GM18511 (cell line): ENCODE measurements around the gene TPGS1.

Experiments used
- ATAC-seq: cut with Tn5 transposase; IDR thresholded peaks from one replicate; pipeline ENCODE4 v1.9.1; 2021; ENCODE audit warnings: mild to moderate bottlenecking, moderate library complexity; ENCODE audit not compliant: unreplicated experiment

The TPGS1 gene

DNA sequence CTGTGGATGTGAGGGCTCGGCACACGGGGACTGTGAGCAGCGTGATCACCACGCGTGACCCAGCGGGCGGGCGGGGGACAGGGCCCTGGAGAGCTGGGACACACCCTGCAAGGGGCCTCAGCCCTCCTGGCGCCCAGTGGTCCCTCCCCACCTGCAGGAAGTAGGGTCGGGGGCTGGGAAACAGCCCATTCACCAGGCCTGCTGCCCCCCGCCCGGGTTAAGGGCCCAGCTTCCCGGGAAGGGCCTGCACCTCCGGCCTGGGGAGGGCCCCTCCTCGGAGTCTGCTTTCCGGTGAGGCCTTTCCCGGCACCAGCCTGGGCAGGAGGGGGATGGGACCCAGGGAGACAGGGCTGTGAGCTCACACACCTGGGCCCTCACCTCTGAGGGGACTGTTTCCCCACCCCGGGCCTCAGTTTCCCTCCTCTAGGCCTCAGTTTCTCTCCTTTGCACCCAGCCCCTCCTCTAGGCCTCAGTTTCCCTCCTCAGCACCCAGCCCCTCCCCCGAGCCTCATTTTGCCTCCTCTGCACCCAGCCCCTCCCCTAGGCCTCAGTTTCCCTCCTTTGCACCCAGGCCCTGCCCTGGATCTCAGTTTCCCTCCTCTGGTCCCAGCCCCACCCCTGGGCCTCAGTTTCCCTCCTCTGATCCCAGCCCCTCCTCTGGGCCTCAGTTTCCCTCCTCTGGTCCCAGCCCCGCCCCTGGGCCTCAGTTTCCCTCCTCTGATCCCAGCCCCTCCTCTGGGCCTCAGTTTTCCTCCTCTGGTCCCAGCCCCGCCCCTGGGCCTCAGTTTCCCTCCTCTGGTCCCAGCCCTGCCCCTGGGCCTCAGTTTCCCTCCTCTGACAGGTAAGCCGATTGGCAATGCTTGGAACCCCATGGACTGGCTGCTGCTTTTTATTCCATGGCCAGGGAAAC lies 12.9 kb upstream of the TPGS1 start:
- ATAC-seq = no peak

DNA sequence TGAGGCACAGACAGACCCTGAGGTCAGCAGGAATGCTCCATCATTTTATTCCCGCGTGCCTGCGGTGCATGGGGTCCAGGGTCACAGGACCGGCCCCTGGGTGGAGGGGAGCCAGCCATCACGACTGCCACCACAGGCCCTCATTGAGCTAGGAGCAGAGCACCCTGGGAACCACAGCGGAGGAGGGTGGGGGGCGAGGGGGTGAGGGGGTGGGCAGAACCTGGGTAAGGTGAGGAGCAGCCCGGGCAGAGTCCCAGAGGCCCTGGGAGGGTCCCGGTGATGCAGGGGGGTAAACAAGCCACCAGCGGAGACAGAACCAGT lies 12.3 kb upstream of the TPGS1 start:
- ATAC-seq = no peak

DNA sequence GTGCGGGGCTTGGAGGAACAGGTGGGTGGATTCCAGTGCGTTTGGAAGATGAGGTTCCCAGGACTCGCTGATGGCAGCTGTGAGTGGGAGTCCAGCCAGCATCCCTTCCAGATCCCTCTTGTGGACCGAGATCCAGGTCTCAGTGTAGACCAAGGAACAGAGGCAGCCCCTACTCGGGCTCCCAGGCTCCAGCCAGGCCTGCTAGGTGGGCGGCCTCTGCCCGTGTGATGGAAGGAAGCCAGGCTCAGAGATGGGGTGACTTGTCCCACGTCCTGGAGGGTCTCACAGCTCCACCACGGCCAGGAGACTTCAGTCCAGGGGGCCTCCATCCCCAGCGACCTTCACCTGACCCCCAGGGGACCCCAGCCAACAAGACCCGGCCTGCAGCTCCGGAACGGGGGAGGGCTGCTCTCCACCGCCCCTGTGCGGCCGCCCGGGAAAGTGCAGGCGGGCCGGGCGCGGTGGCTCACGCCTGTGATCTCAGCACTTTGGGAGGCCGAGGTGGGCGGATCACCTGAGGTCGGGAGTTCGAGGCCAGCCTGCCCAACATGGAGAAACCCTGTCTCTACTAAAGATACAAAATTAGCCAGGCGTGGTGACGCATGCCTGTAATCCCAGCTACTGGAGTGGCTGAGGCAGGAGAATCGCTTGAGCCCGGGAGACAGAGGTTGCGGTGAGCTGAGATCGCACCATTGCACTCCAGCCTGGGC lies 11.7 kb upstream of the TPGS1 start:
- ATAC-seq = no peak

DNA sequence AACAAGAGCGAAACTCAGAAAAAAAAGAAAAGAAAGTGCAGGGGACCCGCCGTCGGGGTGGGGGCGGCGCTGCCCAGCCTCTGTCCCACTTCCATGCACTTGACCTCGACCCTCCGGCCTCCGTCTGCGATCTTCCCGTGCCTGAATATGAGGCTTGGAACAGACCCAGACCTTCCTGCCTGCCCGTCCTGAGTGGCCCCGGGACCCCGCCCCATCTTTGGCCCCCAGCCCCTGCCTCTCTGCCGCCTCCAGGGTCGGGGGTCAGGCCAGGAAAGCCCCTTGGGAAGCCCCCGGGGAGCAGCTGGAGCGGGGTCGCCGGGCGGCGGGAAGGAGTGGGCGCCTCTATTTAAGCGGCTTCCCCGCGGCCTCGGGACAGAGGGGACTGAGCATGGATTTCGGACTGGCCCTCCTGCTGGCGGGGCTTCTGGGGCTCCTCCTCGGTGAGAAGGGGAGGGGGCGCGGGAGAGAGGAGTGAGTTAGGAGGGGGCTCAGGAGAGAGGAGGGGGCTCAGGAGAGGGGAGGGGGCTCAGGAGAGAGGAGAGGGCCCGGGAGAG lies 11.1 kb upstream of the TPGS1 start, which contains the start of gene MADCAM1:
Gene MADCAM1, plus strand, starts transcription at position 375 of the 554 bp plus-strand sequence. Its CDS starts 14 bp downstream, at position 389.
- no peak for ATAC-seq

DNA sequence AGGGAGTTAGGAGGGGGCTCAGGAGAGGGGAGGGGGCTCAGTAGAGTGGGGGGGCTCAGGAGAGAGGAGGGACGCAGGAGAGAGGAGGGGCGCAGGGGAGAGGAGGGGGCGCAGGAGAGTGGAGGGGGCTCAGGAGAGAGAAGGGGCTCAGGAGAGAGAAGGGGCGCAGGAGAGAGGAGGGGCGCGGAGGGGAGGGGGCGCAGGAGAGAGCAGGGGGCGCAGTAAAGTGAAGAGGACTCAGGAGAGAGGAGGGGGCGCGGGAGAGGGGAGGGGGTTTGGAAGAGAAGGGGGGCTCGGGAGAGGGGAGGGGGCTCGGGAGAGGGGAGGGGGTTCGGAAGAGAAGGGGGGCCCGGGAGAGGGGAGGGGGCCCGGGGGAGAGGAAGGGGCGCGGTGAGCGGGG lies 10.3 kb upstream of the TPGS1 start:
- ATAC-seq = no peak

DNA sequence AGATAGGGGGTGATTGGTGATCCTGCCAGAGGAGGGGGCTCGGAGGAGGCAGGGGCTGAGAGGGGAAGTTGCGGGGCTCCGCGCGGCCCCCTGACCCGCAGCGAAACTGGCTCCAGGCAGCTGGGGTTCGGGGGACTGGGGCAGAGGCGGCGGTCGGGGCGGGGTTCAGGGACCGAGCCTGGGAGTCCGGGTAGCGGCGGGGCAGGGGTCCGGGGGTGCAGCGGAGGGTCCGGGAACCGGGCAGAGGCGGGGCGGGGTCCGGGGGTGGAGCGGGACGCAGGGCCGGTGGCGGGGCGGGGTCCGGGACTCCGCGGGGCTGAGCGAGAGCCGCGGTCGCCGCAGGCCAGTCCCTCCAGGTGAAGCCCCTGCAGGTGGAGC lies 9.8 kb upstream of the TPGS1 start:
- ATAC-seq = no peak

DNA sequence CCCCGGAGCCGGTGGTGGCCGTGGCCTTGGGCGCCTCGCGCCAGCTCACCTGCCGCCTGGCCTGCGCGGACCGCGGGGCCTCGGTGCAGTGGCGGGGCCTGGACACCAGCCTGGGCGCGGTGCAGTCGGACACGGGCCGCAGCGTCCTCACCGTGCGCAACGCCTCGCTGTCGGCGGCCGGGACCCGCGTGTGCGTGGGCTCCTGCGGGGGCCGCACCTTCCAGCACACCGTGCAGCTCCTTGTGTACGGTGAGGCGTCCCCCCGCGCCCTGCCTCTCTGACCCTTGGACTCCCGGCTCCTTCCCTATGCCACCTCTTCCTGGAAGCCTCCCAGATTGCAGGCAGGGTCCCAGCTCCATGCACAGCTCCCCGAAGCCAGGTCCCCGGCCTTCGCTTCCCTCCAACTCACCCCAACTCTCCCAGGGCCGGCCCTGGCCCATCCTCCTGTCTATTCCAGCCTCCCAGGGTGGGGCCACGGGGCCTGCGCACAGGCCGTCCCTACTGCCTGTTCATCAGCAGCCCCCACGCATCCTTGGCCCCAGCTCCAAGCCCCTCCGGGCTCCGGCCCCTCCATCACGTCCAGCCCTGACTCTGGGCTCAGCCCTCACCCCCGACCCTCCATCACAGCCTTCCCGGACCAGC lies 9.3 kb upstream of the TPGS1 start:
- ATAC-seq = no peak

DNA sequence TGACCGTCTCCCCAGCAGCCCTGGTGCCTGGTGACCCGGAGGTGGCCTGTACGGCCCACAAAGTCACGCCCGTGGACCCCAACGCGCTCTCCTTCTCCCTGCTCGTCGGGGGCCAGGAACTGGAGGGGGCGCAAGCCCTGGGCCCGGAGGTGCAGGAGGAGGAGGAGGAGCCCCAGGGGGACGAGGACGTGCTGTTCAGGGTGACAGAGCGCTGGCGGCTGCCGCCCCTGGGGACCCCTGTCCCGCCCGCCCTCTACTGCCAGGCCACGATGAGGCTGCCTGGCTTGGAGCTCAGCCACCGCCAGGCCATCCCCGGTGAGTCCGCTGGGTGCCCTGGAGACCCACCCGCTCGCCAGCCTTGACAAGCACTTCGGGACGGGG lies 8.8 kb upstream of the TPGS1 start:
- ATAC-seq = no peak

DNA sequence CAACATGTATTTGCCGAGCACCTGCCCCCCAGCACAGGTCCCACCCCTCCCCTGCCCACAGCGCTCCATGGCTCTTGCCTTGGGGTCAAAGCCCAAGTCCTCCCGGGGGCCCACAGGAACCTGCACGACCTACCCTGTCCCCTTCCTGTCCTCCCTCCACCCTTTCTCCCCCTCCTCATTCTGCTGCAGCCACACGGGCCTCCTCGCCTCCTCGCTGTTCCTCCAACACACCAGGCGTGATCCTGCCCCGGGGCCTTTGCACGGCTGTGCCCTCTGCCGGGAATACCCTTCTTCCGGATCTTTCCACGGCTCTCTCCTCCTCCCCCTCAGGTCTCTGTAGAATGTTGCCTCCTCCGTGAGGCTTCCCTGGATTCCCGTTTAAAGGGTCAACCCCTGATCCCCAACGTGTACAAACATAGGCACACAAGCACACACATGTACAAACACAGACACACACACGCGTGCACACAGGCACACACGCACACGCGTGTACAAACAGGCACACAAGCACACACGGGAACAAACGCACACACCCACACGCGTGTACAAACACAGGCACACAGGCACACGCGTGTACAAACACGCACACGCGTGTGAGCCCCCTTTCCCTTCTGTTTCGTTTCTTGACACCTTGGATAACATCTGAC lies 8.2 kb upstream of the TPGS1 start:
- ATAC-seq = no peak

DNA sequence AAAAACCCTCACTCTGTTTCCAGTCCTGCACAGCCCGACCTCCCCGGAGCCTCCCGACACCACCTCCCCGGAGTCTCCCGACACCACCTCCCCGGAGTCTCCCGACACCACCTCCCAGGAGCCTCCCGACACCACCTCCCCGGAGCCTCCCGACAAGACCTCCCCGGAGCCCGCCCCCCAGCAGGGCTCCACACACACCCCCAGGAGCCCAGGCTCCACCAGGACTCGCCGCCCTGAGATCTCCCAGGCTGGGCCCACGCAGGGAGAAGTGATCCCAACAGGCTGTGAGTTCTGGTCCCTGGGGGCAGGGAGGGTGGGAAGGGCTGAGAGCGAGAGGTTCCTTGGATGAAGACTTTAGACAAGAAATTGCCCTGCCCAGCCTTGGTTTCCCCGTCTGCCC lies 5.7 kb upstream of the TPGS1 start:
- ATAC-seq = no peak

DNA sequence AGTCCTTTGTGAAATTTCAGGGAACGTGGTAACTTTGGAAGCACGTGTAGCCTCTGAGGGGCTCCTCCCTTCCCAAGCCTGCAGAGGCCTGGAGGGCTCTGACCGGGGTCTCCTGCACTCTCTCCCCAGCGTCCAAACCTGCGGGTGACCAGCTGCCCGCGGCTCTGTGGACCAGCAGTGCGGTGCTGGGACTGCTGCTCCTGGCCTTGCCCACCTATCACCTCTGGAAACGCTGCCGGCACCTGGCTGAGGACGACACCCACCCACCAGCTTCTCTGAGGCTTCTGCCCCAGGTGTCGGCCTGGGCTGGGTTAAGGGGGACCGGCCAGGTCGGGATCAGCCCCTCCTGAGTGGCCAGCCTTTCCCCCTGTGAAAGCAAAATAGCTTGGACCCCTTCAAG lies 2.7 kb upstream of the TPGS1 start:
- no peak for ATAC-seq

DNA sequence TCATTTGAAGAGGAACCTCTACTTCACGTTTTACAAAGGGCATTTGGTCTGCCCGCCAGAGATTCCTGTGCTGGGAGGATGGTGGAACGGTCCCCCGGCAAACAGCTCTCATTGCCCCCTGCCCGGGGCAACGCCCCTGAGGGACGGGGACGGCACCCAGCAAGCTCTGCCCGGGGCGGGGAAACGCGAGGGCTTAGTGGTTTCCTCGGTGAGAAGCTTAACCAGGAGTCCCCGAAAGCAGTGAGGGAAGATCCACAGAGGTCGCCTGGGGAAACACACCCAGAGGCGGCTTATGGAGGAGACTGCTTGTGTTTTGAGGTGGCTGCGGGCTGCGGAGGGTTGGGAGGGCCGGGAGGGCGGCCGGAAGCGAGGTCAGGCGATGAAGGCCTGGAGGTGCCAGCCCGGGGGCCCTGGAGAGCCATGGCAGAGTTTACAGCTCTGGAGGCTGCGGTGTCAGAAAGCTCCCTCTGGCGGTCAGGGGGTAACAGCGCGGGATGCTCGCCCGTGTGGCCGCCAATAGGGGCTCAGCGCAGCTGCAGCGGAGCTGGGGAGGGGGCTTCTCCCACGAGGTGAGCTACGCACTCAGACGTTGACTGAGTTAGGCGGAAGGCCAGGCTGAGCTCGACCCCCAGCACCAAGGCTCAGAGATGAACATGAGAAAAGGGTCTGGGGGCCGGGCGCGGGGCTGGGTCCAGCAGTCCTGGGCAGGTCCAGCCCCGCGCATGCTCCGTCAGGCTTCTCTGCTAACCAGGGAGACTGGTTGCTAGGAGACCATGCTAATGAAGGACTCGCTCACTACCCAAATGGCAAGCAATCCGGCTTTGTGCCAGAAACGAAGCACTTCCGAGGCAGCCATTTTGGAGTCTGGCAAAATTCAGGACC lies 652 bp upstream of the TPGS1 start:
- ATAC-seq = peak; percentile 73

DNA sequence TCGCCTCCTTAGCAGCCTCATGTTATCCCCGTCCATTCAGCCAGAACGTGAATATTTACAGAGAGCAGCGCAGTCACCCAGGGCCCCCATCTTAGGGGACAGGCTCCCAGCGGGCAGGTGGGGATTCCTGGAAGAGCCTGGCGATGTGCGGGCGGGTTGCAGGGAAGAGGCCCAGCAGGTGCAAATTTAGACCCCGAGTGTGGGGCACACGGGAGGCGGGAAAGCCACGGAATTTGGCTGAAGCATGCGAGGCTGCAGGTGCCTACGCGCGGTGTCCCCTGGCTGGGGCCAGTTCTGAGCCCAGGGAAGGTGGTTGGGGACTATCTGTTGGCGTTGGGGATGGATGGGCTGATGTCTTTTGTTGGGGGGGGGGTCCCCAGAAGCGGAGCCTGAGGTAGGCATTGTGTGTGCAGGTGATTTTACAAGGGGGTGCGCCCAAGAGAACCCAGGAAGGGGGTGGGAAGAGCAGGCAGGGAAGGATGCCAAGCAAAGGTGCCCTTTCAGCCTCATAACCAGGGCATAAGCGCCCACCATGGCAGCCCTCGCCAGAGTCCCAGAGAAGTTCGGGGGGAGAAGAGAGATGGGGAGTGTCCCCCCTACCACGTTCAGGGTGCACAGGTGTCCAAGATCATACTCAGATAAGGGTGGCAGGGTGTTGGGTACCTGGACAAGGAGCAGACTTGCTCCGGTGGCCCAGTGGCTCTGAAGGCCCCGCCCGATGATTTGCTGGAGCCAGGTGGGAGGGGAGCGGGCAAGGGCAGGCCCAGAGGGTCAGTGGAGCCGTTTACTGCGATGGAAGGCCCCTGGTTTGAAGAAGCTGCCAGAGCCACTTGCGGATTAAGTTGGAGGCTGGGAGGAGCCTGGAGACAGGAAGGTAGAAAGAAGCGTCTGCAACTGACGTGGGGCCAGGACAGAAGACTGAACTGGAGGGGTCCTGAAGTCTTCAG lies 1.2 kb downstream of the TPGS1 start:
- ATAC-seq = no peak

DNA sequence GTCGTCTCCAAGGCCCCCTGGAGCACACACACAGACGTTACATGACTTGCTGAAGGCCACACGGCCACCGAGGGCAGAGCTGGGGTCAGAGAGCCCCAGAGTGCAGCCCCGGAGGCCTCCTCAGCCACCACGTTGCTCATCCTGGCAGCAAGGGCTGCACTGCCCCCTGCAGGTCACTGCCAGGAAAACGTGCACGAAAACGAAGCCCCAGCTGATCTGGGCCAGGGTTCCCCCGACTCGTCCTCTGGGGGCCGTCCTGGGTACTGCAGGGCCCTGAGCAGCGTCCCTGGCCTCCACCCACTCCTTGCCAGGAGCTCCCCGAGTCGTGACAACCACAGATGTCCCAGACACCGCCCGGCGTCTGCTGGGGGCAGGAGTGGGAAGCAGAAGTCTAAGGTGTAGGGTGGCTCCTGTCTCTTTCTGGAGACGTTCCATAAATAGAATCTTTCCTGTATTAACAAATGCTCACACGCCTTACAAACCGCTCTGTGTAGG lies 3.4 kb downstream of the TPGS1 start:
- no peak for ATAC-seq

DNA sequence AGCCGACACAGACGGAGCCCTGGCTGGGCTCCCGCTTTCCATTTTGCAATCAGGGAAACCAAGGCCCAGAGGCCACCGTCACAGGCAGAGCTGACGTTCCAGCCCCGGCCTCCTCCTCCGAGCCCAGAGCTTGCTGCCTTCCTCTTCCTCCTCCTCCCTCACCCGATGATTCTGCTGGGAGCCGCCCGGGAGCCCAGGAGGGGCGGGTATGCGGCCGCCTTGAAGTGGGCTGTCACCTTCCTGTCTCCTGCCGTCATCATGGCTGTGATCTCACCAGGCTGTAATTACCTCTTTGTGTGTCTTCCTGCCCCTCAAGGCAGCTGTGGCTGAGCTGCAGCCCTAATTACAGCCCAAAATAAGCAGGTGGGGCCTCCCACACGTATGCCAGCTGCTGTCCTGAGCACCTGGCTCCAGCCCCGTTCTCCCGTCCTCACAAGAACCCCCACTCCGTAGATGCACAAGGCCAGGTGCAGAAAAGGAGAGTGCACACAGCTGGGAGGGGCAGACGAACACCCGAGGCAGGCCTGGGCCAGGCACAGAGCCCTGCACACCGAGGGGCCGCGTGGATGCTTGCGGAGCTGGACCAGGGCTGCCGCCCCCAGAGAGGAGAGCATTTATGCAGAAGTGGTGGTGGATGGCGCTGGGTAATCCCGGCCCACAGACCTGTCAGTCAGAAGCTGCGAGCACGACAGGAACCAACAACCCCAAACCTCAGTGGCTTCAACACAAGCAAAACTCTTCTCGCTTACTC lies 4.0 kb downstream of the TPGS1 start:
- ATAC-seq = no peak

DNA sequence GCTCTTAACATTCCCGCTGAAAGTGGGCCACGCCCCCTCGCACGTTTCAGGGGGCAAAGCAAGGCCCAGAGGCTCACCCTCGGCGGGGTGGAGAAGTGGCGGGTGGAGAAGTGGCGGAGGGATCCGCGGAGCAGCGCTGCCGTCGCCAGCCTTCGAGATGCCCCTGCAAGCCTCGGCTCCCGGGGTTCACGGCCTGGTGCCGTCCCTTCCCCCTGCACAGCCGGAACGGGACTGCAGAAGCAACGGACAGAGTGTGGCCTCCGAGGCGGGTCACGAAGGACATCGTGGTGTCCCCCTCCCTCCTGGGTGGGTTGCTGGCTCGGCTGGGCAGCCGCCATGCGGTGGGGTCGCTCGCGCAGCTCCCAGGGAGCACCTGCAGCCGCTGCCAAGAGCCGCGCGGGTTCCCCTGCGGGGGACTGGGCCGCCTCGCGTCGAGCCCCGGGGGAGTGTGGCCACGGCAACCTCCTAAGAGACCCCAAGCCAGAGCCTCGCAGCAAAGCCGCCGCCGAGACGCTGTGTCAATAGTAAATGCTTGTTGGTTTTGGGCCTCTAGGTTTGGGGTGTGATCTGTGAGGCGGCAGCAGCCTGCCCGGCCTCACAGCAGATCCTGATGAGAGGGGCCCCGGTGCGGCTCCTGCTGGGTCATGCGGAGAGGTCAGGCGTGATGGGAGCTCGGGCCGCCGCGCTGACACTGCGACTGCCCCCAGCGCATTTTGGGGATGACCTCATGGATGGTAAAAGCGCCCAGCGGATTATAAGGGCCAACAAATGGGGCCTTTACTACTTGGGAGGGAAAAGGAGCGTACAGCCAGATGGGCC lies 5.5 kb downstream of the TPGS1 start:
- ATAC-seq = no peak
